ENCODE data around the gene TMEM169. TPM values are rescaled to one million over a fixed set of nuclear protein-coding genes. Genes with fewer than 3 reads are reported as not detected.

Gene TMEM169
- polyA plus RNA-seq, 2 donors, result 0.04 to 0.07 TPM

DNA sequence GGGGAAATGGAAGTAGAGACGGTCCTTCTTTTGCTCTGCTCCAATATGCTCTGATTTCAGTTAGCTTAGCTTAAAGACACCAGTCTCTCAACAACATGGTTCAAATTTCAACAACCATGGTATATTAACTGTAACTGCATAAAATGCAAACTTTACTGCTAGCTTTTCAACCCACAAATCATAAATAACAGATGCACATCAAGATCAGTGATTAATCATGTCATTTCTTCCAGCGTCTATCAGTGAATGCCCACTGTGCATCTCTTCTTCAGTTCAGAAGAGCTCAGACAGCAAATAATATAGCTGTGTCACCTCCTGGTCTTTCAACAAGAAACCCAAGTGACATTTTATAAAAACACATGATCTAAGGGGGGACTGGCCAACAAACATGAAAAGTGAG lies 12.7 kb upstream of the TMEM169 start:
- no peaks in the 10 kb centered on the region for H3K9me3 ChIP-seq (ENCODE audit: control insufficient read depth in 2 of 2, insufficient read depth in 1 of 2, low read depth in 1 of 2, low read length in 1 of 2)
- H3K36me3 ChIP-seq (ENCODE audit: control insufficient read depth in 2 of 2, insufficient read depth in 2 of 2, low read length in 1 of 2), result peaks cover 0 to 2% of the 10 kb centered on the region in 2 donors
- H3K27me3 ChIP-seq (ENCODE audit: control insufficient read depth in 1 of 2, insufficient read depth in 2 of 2, low read length in 2 of 2), result no peaks in the 10 kb centered on the region
- no peak overlapping the region for H3K27ac ChIP-seq (ENCODE audit: low read depth in 2 of 2, low read length in 1 of 2)
- H3K4me1 ChIP-seq (ENCODE audit: control insufficient read depth in 2 of 2, insufficient read depth in 2 of 2, low read length in 1 of 2), result no peaks in the 10 kb centered on the region
- no peak overlapping the region for H3K4me3 ChIP-seq (ENCODE audit: low read depth in 1 of 2, low read length in 2 of 2)
- 90% methylated on average over 2 of the region's 2 CpGs for WGBS, 2 donors

DNA sequence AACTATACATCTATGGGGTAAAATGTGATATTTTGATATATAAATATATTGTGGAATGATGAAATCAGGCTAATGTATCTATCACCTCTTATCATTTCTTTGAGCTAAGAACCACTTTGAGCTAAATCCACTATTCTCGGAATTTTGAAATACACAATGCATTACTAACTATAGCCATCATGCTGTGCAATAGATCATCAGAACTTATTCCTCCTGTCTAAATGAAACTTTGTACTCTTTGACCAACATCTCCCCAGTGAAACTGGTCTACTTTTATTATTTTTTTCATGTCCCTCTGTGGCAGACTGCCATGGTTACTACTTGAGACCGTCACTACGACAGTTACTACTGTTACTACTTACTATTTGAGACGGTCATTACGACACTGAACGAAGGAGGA lies 11.5 kb upstream of the TMEM169 start:
- 85 to 89% methylated on average over 6 of the region's 6 CpGs for WGBS, 2 donors

DNA sequence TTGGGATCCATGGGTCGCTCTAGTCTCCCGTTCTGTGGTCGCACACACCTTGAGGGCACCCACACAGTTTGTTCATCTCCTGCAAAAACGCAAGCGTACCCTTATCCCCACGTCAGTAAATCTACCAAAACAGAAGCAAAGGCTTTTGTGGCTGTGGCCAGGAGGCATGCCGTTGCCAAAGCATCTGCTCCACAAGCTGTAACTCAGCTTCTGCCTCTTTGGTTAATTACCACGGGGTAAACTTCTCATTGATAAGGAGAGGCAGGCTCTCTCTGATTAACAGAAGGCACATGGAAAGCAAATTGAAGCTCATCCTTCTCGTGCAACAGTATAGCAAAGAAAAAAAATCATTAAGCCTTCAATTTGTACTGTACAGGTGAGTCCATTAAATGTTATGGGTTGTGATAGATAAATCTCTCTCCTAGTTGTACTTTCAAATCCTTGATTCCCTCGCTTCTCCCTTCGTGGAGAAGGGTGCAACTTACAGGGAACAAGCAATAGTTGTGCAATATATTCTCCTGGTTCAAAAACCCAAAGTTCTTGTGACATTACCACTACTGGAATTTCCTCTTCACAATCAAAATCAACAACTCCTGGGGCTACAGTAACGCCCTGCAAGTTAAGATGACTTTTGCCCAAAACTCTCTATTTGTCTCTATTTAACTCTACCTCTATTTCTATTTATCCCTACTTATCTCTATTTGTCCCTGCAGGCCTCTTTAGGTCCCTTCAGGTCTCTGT lies 10.4 kb upstream of the TMEM169 start:
- Histone ChIP-seq H3K27me3 (ENCODE audit: control insufficient read depth in 1 of 2, insufficient read depth in 2 of 2, low read length in 2 of 2) (no peaks in the 10 kb centered on the region), H3K36me3 (ENCODE audit: control insufficient read depth in 2 of 2, insufficient read depth in 2 of 2, low read length in 1 of 2) (no peaks in the 10 kb centered on the region), H3K4me1 (ENCODE audit: control insufficient read depth in 2 of 2, insufficient read depth in 2 of 2, low read length in 1 of 2) (no peaks in the 10 kb centered on the region), H3K4me3 (ENCODE audit: low read depth in 1 of 2, low read length in 2 of 2) (no peak overlapping the region), H3K9me3 (ENCODE audit: control insufficient read depth in 2 of 2, insufficient read depth in 1 of 2, low read depth in 1 of 2, low read length in 1 of 2) (no peaks in the 10 kb centered on the region), H3K27ac (ENCODE audit: low read depth in 2 of 2, low read length in 1 of 2) (no peak overlapping the region)
- 83 to 89% methylated on average over 12 of the region's 12 CpGs for WGBS, 2 donors

More for the DNA sequence above, 11.5 kb upstream of the TMEM169 start:
- H3K27ac ChIP-seq (ENCODE audit: low read depth in 2 of 2, low read length in 1 of 2), result no peak overlapping the region
- no peaks in the 10 kb centered on the region for H3K27me3 ChIP-seq (ENCODE audit: control insufficient read depth in 1 of 2, insufficient read depth in 2 of 2, low read length in 2 of 2)
- H3K36me3 ChIP-seq (ENCODE audit: control insufficient read depth in 2 of 2, insufficient read depth in 2 of 2, low read length in 1 of 2), result no peaks in the 10 kb centered on the region
- no peaks in the 10 kb centered on the region for H3K9me3 ChIP-seq (ENCODE audit: control insufficient read depth in 2 of 2, insufficient read depth in 1 of 2, low read depth in 1 of 2, low read length in 1 of 2)
- no peaks in the 10 kb centered on the region for H3K4me1 ChIP-seq (ENCODE audit: control insufficient read depth in 2 of 2, insufficient read depth in 2 of 2, low read length in 1 of 2)
- no peak overlapping the region for H3K4me3 ChIP-seq (ENCODE audit: low read depth in 1 of 2, low read length in 2 of 2)

DNA sequence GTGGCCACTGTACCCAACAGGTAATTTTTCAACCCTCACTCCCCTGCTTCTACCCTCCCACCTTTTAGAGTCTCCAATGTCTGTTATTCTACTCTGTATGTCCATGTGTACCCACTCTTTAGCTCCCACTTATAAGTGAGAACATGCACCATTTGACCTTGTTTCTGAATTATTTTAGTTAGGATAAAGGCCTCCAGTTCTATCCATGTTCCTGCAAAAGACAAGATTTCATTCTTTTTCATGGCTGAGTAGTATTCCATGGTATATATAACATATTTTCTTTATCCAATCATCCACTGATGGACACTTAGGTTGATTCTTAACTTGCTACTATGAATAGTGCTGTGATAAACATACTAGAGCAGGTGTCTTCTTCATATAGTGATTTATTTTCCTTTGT lies 9.2 kb upstream of the TMEM169 start:
- Histone ChIP-seq H3K4me3 (ENCODE audit: low read depth in 1 of 2, low read length in 2 of 2) (no peak overlapping the region), H3K9me3 (ENCODE audit: control insufficient read depth in 2 of 2, insufficient read depth in 1 of 2, low read depth in 1 of 2, low read length in 1 of 2) (no peaks in the 10 kb centered on the region), H3K4me1 (ENCODE audit: control insufficient read depth in 2 of 2, insufficient read depth in 2 of 2, low read length in 1 of 2) (no peaks in the 10 kb centered on the region), H3K27me3 (ENCODE audit: control insufficient read depth in 1 of 2, insufficient read depth in 2 of 2, low read length in 2 of 2) (no peaks in the 10 kb centered on the region), H3K27ac (ENCODE audit: low read depth in 2 of 2, low read length in 1 of 2) (no peak overlapping the region), H3K36me3 (ENCODE audit: control insufficient read depth in 2 of 2, insufficient read depth in 2 of 2, low read length in 1 of 2) (no peaks in the 10 kb centered on the region)

DNA sequence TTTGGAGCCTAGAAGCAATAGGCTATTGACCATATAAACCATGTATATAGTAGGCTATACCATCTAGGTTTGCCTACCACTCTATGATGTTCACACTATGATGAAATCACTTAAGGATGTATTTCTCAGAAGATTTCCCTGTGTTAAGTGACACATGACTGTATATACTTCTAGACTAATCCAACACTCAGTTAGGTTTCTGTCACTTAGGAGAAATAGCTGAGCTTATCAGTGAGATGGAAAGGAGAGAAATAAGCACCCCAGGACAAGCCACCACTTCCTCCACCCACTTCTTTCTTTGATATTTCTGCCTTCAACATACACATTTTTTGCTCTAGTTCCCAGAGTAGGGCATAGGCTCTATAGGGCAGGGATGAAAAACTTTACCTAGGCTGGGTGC lies 7.9 kb upstream of the TMEM169 start:
- H3K27ac ChIP-seq (ENCODE audit: low read depth in 2 of 2, low read length in 1 of 2), result no peak overlapping the region
- no peak overlapping the region for H3K4me3 ChIP-seq (ENCODE audit: low read depth in 1 of 2, low read length in 2 of 2)
- no peaks in the 10 kb centered on the region for H3K27me3 ChIP-seq (ENCODE audit: control insufficient read depth in 1 of 2, insufficient read depth in 2 of 2, low read length in 2 of 2)
- H3K36me3 ChIP-seq (ENCODE audit: control insufficient read depth in 2 of 2, insufficient read depth in 2 of 2, low read length in 1 of 2), result no peaks in the 10 kb centered on the region
- H3K4me1 ChIP-seq (ENCODE audit: control insufficient read depth in 2 of 2, insufficient read depth in 2 of 2, low read length in 1 of 2), result no peaks in the 10 kb centered on the region
- no peaks in the 10 kb centered on the region for H3K9me3 ChIP-seq (ENCODE audit: control insufficient read depth in 2 of 2, insufficient read depth in 1 of 2, low read depth in 1 of 2, low read length in 1 of 2)

DNA sequence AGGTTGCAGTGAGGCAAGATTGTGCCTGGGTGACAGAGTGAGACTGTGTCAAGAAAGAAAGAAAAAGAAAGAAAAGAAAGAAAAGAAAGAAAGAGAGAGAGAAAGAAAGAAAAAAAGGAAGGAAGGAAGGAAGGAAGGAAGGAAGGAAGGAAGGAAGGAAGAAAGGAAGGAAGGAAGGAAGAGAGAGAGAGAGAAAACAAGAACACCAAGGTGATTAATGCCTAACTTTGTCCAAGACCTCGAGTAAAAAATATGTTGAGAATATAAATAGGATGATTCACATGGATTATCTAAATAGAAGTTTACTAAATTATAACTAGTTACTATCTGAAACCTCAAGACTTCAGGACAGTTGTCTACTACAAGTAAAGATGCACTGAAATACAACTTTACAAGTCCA lies 7.3 kb upstream of the TMEM169 start:
- Histone ChIP-seq H3K36me3 (ENCODE audit: control insufficient read depth in 2 of 2, insufficient read depth in 2 of 2, low read length in 1 of 2) (no peaks in the 10 kb centered on the region), H3K27ac (ENCODE audit: low read depth in 2 of 2, low read length in 1 of 2) (no peak overlapping the region)
- WGBS, 2 donors, result 41 to 53% methylated on average over 1 of the region's 1 CpG

DNA sequence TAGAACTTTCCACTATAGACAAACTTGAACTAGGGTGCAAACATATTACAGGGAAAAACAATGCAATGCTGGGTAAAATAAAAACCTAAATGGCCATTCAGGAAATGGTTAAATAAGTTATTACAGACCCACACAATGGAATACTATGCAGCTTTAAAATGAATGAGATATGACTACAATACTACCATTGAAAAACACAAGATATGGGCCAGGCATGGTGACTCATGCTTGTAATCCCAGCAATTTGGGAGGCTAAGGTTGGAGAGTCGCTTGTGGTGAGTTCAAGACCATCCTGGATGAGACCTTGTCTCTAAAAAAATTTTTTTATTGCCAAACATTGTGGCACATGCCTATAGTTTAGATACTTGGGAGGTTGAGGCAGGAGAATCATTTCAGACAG lies 6.9 kb upstream of the TMEM169 start:
- no peak overlapping the region for H3K27ac ChIP-seq (ENCODE audit: low read depth in 2 of 2, low read length in 1 of 2)

More for the DNA sequence above, 7.3 kb upstream of the TMEM169 start:
- Histone ChIP-seq H3K9me3 (ENCODE audit: control insufficient read depth in 2 of 2, insufficient read depth in 1 of 2, low read depth in 1 of 2, low read length in 1 of 2) (no peaks in the 10 kb centered on the region), H3K27me3 (ENCODE audit: control insufficient read depth in 1 of 2, insufficient read depth in 2 of 2, low read length in 2 of 2) (no peaks in the 10 kb centered on the region), H3K4me3 (ENCODE audit: low read depth in 1 of 2, low read length in 2 of 2) (no peak overlapping the region), H3K4me1 (ENCODE audit: control insufficient read depth in 2 of 2, insufficient read depth in 2 of 2, low read length in 1 of 2) (no peaks in the 10 kb centered on the region)

DNA sequence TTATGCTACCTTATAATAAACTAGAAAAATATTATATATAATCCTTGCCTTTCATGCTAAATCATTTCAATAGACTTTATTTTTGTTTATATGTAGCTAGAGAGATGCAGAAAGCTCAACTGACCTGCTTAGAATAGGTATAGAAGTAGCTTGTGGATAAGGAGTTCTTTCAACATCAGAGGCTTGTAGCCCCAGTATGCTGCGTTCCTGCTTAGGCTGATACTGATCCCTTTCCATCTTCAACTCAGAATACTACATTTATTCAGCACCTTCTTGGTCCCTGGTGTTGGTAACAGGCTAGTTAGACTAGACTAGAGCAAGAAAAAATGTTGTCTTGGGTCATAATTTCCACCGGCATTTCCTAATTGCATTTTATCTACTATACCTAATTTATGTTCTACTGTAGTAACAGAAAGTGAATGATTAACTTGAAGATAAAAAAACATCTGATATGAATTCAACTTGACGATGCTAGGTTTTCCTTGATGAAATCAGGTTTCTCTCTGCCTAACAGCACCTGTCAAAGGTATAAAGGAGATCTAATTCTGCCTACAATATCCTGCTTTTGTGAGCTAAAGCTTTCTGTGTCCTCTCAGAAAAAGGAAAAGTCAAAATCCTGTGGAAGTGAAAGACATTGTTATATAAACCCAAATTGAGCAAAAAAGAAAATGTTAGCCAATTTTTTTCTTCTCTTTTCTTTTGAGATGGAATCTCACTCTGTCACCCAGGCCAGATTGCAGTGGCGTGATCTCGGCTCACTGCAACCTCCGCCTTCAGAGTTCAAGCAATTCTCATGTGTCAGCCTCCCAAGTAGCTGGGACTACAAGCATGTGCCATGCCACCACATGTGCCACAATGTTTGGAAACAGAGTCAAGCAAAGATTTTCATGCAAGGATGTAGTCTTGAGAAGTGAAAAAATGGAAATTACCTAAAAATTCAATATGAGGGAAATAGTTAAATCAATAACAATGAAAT lies 5.9 kb upstream of the TMEM169 start:
- H3K9me3 ChIP-seq (ENCODE audit: control insufficient read depth in 2 of 2, insufficient read depth in 1 of 2, low read depth in 1 of 2, low read length in 1 of 2), result no peaks in the 10 kb centered on the region
- no peaks in the 10 kb centered on the region for H3K27me3 ChIP-seq (ENCODE audit: control insufficient read depth in 1 of 2, insufficient read depth in 2 of 2, low read length in 2 of 2)
- WGBS, 2 donors, result 74 to 89% methylated on average over 6 of the region's 6 CpGs
- no peaks in the 10 kb centered on the region for H3K36me3 ChIP-seq (ENCODE audit: control insufficient read depth in 2 of 2, insufficient read depth in 2 of 2, low read length in 1 of 2)
- H3K4me3 ChIP-seq (ENCODE audit: low read depth in 1 of 2, low read length in 2 of 2), result no peak overlapping the region
- H3K27ac ChIP-seq (ENCODE audit: low read depth in 2 of 2, low read length in 1 of 2), result no peak overlapping the region
- no peaks in the 10 kb centered on the region for H3K4me1 ChIP-seq (ENCODE audit: control insufficient read depth in 2 of 2, insufficient read depth in 2 of 2, low read length in 1 of 2)

More for the DNA sequence above, 6.9 kb upstream of the TMEM169 start:
- H3K4me1 ChIP-seq (ENCODE audit: control insufficient read depth in 2 of 2, insufficient read depth in 2 of 2, low read length in 1 of 2), result no peaks in the 10 kb centered on the region
- H3K4me3 ChIP-seq (ENCODE audit: low read depth in 1 of 2, low read length in 2 of 2), result no peak overlapping the region
- H3K27me3 ChIP-seq (ENCODE audit: control insufficient read depth in 1 of 2, insufficient read depth in 2 of 2, low read length in 2 of 2), result no peaks in the 10 kb centered on the region
- WGBS, 2 donors, result 73 to 96% methylated on average over 1 of the region's 1 CpG
- no peaks in the 10 kb centered on the region for H3K36me3 ChIP-seq (ENCODE audit: control insufficient read depth in 2 of 2, insufficient read depth in 2 of 2, low read length in 1 of 2)
- no peaks in the 10 kb centered on the region for H3K9me3 ChIP-seq (ENCODE audit: control insufficient read depth in 2 of 2, insufficient read depth in 1 of 2, low read depth in 1 of 2, low read length in 1 of 2)

DNA sequence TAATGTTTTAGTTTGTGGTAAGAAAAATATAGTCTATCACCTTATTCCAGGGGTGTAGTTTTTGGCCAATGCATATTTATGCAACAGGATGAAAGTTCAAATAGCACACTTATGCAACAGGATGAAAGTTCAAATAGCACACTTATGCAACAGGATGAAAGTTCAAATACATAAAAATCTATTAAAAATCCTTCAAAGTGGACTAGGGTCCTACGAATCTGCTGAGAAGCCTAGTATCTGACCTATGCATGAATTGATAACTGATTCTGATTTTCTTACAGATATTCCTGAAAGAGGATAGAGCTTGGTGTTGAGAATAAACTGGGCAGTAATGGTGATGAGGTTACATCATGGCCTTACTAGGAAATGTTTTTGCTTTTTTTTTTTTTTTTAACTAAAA lies 2.9 kb upstream of the TMEM169 start:
- WGBS, 2 donors, result 59 to 85% methylated on average over 1 of the region's 1 CpG
- H3K4me1 ChIP-seq (ENCODE audit: control insufficient read depth in 2 of 2, insufficient read depth in 2 of 2, low read length in 1 of 2), result peaks cover 0 to 4% of the 10 kb centered on the region in 2 donors

More for the DNA sequence above, 2.9 kb upstream of the TMEM169 start:
- Histone ChIP-seq H3K9me3 (ENCODE audit: control insufficient read depth in 2 of 2, insufficient read depth in 1 of 2, low read depth in 1 of 2, low read length in 1 of 2) (no peaks in the 10 kb centered on the region), H3K27me3 (ENCODE audit: control insufficient read depth in 1 of 2, insufficient read depth in 2 of 2, low read length in 2 of 2) (no peaks in the 10 kb centered on the region), H3K36me3 (ENCODE audit: control insufficient read depth in 2 of 2, insufficient read depth in 2 of 2, low read length in 1 of 2) (no peaks in the 10 kb centered on the region), H3K4me3 (ENCODE audit: low read depth in 1 of 2, low read length in 2 of 2) (no peak overlapping the region), H3K27ac (ENCODE audit: low read depth in 2 of 2, low read length in 1 of 2) (no peak overlapping the region)
